Esophagus muscularis mucosa (tissue), 4 donors: ENCODE results near the gene FBXO10.

Experiments
- EP300 ChIP-seq: sonication (generic); formaldehyde crosslinking; IDR thresholded peaks from one replicate; pipeline ENCODE4 v1.6.1; 2017; ENCODE audit warnings: antibody characterized with exemption
- POLR2A ChIP-seq: fragments of 450-650 bp; IDR thresholded peaks from one replicate; pipeline ENCODE4 v1.6.1; 2017; ENCODE audit warnings: antibody characterized with exemption, moderate library complexity, mild to moderate bottlenecking, low read depth
- POLR2AphosphoS5 ChIP-seq, 2 donors: sonication (generic); formaldehyde crosslinking; IDR thresholded peaks; one replicate each; pipeline ENCODE4 v1.6.1; 2017; ENCODE audit warnings: antibody characterized with exemption in 2 of 2
- TF ChIP-seq, protein P1 (sequence below), 3 experiments: fragments of 200-600 bp in 2 of 3; fragments of 450-650 bp in 1 of 3; sonication (generic) in 2 of 3; IDR thresholded peaks; one replicate each; pipeline ENCODE4 v1.5.1; 2017 to 2019; ENCODE audit warnings: antibody characterized with exemption in 3 of 3, mild to moderate bottlenecking in 2 of 3, moderate library complexity in 1 of 3

DNA sequence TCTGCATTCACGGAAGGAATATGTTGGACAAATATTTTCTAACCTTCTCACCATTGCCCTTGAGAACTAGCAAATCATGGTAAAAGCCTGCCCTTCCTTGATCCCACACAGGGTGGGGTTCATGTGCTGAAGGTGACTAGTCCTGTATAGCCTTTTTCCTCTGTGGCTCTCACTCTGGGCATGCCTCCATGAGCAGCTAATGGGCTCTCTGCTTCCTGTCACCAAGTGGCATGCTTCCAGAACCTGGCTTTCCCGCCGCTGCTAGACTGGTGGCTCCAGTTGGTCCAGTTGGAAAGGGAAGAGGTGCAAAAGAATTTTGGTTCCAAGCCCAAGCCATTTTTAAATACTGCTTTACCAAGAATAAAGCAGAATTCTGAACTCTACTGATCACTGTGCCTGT lies 35.5 kb downstream of the FBXO10 start:
- TF ChIP-seq, protein P1, sequence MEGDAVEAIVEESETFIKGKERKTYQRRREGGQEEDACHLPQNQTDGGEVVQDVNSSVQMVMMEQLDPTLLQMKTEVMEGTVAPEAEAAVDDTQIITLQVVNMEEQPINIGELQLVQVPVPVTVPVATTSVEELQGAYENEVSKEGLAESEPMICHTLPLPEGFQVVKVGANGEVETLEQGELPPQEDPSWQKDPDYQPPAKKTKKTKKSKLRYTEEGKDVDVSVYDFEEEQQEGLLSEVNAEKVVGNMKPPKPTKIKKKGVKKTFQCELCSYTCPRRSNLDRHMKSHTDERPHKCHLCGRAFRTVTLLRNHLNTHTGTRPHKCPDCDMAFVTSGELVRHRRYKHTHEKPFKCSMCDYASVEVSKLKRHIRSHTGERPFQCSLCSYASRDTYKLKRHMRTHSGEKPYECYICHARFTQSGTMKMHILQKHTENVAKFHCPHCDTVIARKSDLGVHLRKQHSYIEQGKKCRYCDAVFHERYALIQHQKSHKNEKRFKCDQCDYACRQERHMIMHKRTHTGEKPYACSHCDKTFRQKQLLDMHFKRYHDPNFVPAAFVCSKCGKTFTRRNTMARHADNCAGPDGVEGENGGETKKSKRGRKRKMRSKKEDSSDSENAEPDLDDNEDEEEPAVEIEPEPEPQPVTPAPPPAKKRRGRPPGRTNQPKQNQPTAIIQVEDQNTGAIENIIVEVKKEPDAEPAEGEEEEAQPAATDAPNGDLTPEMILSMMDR (IDR thresholded peaks at IDR 0.05), result no peak
- TF ChIP-seq POLR2A, result no peak
- TF ChIP-seq POLR2AphosphoS5 (IDR thresholded peaks at IDR 0.05), result no peak
- no peak for TF ChIP-seq EP300
